ENCODE measurements around the gene PITHD1.
"Not testable (repeated sequence)": the region's sequence is repeated elsewhere in the genome, so short reads cannot be mapped to it uniquely, and the experiment has no call there.

Gene PITHD1

GRCh38 chr1:23827717-23828116, 49.5 kb downstream of the PITHD1 start:
- Histone ChIP-seq H3K4me1 (ENCODE audit: control insufficient read depth, low read length) (peaks cover 25% of the 10 kb centered on the region), H3F3A (ENCODE audit: control insufficient read depth, insufficient read depth) (peaks cover 6% of the 10 kb centered on the region; the same call in 1 of the 2 replicates), H3K79me2 (ENCODE audit: control insufficient read depth, low read length) (peaks cover 15% of the 10 kb centered on the region), H4K20me1 (ENCODE audit: control insufficient read depth, insufficient read depth, low read depth, low read length) (no peaks in the 10 kb centered on the region), H3K4me2 (ENCODE audit: low read length) (no peak overlapping the region), H3K9me3 (ENCODE audit: control insufficient read depth, insufficient read depth, low read length) (no peaks in the 10 kb centered on the region), H3K4me3 (ENCODE audit: low read length) (no peak overlapping the region), H3K27ac (ENCODE audit: low read depth, low read length) (no peak overlapping the region), H3K9me2 (replicated peaks; ENCODE audit: control insufficient read depth, low read length) (no peaks in the 10 kb centered on the region), H3K36me3 (ENCODE audit: control insufficient read depth, low read length) (peaks cover 3% of the 10 kb centered on the region; the same call in 1 of the 2 replicates), H3K27me3 (ENCODE audit: control insufficient read depth, low read length) (no peaks in the 10 kb centered on the region)
- TF ChIP-seq EZH2phosphoT487 (IDR thresholded peaks at IDR 0.05; ENCODE audit: borderline replicate concordance, low read length) = no peak
- TF ChIP-seq CTCF (IDR thresholded peaks at IDR 0.05; ENCODE audit: low read depth, low read length, poor library complexity, severe bottlenecking) = no peak

- H3K36me3 ChIP-seq (ENCODE audit: control insufficient read depth, low read length); H3K4me3 ChIP-seq (ENCODE audit: low read length); H3K9me2 ChIP-seq (replicated peaks; ENCODE audit: control insufficient read depth, low read length); H3F3A ChIP-seq (ENCODE audit: control insufficient read depth, insufficient read depth); H3K27ac ChIP-seq (ENCODE audit: low read depth, low read length); H3K27me3 ChIP-seq (ENCODE audit: control insufficient read depth, low read length); H4K20me1 ChIP-seq (ENCODE audit: control insufficient read depth, insufficient read depth, low read depth, low read length); H3K9me3 ChIP-seq (ENCODE audit: control insufficient read depth, insufficient read depth, low read length); H3K4me2 ChIP-seq (ENCODE audit: low read length); H3K79me2 ChIP-seq (ENCODE audit: control insufficient read depth, low read length): not testable (repeated sequence)
- peaks cover 18% of the 10 kb centered on the region for H3K4me1 ChIP-seq (ENCODE audit: control insufficient read depth, low read length)
Observed at GRCh38 chr1:23834156-23834555, 55.9 kb downstream of the PITHD1 start.

DNA sequence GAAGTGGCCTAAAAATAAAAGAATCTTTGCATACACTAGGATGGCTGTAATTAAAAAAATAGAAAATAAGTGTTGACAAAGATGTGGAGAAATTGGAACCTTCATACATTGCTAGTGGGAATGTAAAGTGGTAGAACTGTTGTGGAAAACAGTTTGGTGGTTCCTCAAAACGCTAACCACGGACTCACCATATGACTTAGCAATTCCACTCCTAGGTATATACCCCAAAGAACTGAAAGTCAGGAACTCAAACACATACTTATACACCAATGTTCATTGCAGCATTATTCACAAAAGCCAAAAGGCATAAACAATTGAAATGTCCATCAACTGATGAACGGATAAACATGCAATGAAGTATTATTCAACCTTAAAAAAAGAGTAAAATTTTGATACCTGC, 57.8 kb downstream of the PITHD1 start:
- no peak overlapping the region for H3K4me3 ChIP-seq (ENCODE audit: low read length)
- peaks cover 18% of the 10 kb centered on the region for H3K4me1 ChIP-seq (ENCODE audit: control insufficient read depth, low read length)
- H3K9me2 ChIP-seq (replicated peaks; ENCODE audit: control insufficient read depth, low read length) = no peaks in the 10 kb centered on the region
- H3K4me2 ChIP-seq (ENCODE audit: low read length) = no peak overlapping the region
- H3K27me3 ChIP-seq (ENCODE audit: control insufficient read depth, low read length) = no peaks in the 10 kb centered on the region
- H3K36me3 ChIP-seq (ENCODE audit: control insufficient read depth, low read length) = no peaks in the 10 kb centered on the region
- TF ChIP-seq CTCF (IDR thresholded peaks at IDR 0.05; ENCODE audit: low read depth, low read length, poor library complexity, severe bottlenecking) (no peak), EZH2phosphoT487 (IDR thresholded peaks at IDR 0.05; ENCODE audit: borderline replicate concordance, low read length) (no peak)
- peaks cover 7% of the 10 kb centered on the region for H3F3A ChIP-seq (ENCODE audit: control insufficient read depth, insufficient read depth)
- no peaks in the 10 kb centered on the region for H3K79me2 ChIP-seq (ENCODE audit: control insufficient read depth, low read length)
- H3K27ac ChIP-seq (ENCODE audit: low read depth, low read length) = no peak overlapping the region
- H3K9me3 ChIP-seq (ENCODE audit: control insufficient read depth, insufficient read depth, low read length) = no peaks in the 10 kb centered on the region
- no peaks in the 10 kb centered on the region for H4K20me1 ChIP-seq (ENCODE audit: control insufficient read depth, insufficient read depth, low read depth, low read length)
